Brain microvascular endothelial cell (primary cell): ENCODE data around the gene TMX3.

ENCODE experiments used
- DNase-seq: peaks from one replicate; pipeline ENCODE4 v3.0.0-alpha.2; 2020
- H3K27ac ChIP-seq: fragments of 250-450 bp; sonication (Bioruptor Pico); 2 replicates; pipeline ENCODE4 v1.5.1; 2020; ENCODE audit warnings: mild to moderate bottlenecking, moderate library complexity
- H3K27me3 ChIP-seq: fragments of 250-450 bp; sonication (Bioruptor Pico); replicated peaks from 2 replicates; pipeline ENCODE4 v1.5.1; 2020; ENCODE audit warnings: mild to moderate bottlenecking
- H3K36me3 ChIP-seq: fragments of 250-450 bp; sonication (Bioruptor Pico); replicated peaks from 2 replicates; pipeline ENCODE4 v1.5.1; 2020; ENCODE audit warnings: mild to moderate bottlenecking
- H3K4me3 ChIP-seq: 2 replicates; pipeline ENCODE4 v1.5.1; 2011; ENCODE audit warnings: low read depth, mild to moderate bottlenecking, control low read depth, low read length, moderate library complexity
- in situ Hi-C: cut with HindIII; loops from 2 replicates; pipeline ENCODE4 v1.10.0; 2017; ENCODE audit warnings: low sequenced_read_pairs, low pct_ligation_motif_present
- TF ChIP-seq, protein P1 (sequence below): IDR thresholded peaks from 2 replicates; pipeline ENCODE4 v1.5.1; 2011; ENCODE audit warnings: low read depth, mild to moderate bottlenecking, moderate library complexity, low read length, control low read depth, inconsistent platforms; ENCODE audit errors: missing control alignments

TMX3 gene

DNA sequence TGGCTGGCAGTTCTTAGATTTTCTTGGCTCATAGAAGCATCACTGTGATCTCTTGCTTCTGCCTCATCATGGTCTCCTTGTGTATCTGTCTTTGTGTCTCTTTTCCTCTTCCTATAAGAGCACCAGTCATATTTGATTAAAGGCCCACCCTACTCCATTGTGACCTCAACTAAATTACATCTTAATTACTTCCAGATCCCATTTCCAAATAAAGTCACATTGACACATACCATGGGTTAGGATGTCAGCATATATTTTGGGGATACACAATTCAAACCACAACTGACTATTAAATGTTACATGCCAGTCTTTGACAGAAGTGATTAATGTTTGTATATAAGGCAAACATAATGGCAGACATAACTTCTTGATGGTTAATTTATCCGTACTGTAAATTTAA, 27.3 kb upstream of the TMX3 start:
- Histone ChIP-seq H3K27me3 (no peaks in the 10 kb centered on the region), H3K27ac (no peak overlapping the region), H3K4me3 (no peak overlapping the region), H3K36me3 (no peaks in the 10 kb centered on the region)
- in situ Hi-C loops = no loop called here
- no peak for DNase-seq
- TF ChIP-seq, protein P1, sequence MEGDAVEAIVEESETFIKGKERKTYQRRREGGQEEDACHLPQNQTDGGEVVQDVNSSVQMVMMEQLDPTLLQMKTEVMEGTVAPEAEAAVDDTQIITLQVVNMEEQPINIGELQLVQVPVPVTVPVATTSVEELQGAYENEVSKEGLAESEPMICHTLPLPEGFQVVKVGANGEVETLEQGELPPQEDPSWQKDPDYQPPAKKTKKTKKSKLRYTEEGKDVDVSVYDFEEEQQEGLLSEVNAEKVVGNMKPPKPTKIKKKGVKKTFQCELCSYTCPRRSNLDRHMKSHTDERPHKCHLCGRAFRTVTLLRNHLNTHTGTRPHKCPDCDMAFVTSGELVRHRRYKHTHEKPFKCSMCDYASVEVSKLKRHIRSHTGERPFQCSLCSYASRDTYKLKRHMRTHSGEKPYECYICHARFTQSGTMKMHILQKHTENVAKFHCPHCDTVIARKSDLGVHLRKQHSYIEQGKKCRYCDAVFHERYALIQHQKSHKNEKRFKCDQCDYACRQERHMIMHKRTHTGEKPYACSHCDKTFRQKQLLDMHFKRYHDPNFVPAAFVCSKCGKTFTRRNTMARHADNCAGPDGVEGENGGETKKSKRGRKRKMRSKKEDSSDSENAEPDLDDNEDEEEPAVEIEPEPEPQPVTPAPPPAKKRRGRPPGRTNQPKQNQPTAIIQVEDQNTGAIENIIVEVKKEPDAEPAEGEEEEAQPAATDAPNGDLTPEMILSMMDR = no peak

DNA sequence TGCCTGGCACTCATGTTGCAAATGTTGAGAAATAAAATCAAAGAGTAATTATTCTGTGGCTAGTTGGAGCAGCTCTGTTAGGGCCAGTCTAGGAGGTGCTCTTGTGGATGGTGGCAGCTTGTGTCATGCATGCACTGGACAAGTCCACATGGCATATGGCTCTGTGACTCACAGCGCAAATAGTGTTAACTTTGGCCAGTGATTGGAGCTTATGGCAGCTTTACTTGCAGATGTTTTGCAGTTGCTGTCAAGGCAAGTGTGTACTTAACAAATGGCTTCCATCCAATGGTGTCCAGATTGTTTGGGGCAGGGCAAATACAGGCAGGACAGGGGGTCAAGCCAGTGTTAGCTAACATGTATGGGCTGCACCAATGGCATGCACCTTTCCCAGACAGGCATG, 26.1 kb upstream of the TMX3 start:
- no peaks in the 10 kb centered on the region for H3K36me3 ChIP-seq
- no peak overlapping the region for H3K27ac ChIP-seq
- DNase-seq = no peak
- TF ChIP-seq, protein P1 = no peak
- H3K27me3 ChIP-seq = no peaks in the 10 kb centered on the region
- H3K4me3 ChIP-seq = no peak overlapping the region
- in situ Hi-C loops = no loop called here

DNA sequence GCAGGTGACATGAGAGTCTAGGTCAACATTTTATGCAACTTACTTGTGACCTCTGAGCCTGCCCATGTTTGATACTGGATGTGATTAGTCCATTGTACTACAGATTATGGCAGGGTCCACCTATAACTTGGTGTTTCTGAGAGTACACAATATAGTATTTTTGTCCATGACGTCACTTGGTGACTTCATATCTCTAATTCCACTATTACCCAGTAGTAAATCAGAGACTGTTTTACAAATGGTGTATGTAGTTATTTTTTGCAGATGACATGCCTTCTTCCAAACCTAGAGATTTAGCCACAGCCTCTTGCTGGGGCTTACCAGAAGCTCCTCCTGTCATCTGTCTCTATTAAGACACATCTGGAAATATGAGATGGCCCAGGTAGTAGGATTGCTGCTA, 24.6 kb upstream of the TMX3 start:
- DNase-seq = no peak
- TF ChIP-seq, protein P1 = no peak
- Histone ChIP-seq H3K4me3 (no peak overlapping the region), H3K27me3 (no peaks in the 10 kb centered on the region), H3K36me3 (no peaks in the 10 kb centered on the region), H3K27ac (no peak overlapping the region)
- in situ Hi-C loops = no loop called here

DNA sequence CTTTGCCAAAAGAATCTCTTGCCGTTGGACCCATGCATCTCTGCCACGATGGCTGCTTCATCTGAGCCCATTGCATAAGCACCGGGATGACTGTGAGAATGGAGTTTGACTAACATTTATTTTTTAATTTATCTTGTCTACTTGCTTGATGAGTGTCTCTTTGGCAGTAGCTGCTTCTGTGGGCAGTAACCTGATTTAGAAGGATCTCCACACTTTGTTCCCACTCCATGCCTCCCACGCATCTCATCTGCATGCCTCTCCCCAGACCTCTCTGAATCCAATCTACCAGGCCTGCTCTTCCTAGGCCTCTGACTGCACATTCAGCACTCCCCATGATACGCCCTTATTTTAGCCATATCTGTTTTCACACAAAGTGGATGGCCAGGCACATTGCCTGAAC, 23.7 kb upstream of the TMX3 start:
- no peak for DNase-seq
- H3K36me3 ChIP-seq = no peaks in the 10 kb centered on the region
- in situ Hi-C loops = no loop called here
- TF ChIP-seq, protein P1 = no peak
- H3K27ac ChIP-seq = no peak overlapping the region
- H3K27me3 ChIP-seq = no peaks in the 10 kb centered on the region
- H3K4me3 ChIP-seq = no peak overlapping the region

DNA sequence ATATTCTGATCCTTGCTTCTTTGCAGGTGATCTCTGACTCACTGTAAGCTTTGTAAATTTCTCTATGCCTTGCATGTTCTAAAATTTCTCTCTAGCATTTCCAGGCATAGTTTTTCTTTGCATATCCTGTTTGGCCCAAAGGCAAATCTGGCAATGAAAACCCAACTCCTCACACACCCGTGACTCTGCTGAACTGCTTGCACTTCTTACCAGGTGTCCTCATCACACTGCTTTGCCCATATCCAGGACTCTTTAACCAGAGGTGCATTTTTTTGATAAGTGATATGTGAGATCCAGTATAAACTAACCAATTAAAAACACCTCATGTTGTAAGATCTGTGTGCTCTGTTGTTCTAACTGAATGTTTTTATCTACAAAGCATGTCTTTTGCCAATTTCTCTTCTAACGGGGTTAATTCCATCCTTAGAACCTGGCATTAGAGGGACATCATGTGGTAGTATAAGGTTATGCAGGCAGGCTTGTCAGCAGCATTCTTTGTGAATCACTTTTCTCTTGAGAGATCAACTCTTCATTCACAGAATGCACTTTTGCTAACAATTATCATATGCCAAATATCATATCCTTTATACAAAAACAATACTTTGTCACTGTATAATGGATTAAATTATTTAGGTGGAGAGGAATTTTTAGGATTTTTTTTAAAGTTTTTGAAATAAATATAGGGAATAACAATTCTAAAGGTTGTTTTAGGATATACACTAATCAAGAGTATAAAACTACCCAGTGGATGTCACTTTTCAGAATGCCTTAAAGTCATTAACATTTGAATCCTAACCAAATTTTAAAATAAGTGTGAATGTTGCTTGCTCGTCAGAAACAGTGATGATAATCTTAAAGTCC, 20.8 kb upstream of the TMX3 start:
- TF ChIP-seq, protein P1 = peak; percentile 79
- H3K36me3 ChIP-seq = no peaks in the 10 kb centered on the region
- peak; percentile 45 for DNase-seq
- no peak overlapping the region for H3K4me3 ChIP-seq
- in situ Hi-C loops = no loop called here
- no peaks in the 10 kb centered on the region for H3K27me3 ChIP-seq
- no peak overlapping the region for H3K27ac ChIP-seq

DNA sequence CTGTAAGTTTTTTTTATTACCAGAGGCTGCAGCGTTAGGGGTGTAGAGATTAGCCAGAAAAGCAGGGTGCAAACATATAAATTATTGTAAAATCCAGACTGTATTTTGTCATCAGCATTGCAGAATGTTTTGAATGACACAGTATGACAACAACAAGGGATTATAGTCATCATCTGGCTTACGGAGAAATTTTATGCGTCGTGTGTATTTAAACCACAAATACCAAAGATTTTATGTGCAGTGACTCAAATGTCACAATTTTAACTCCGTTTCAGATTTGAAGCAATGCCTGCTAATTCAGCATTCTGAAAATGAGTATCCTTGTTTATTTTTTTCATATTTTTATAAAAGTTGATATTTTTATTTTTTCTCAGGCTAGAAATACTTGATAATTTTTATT, 19.4 kb upstream of the TMX3 start:
- in situ Hi-C loops = no loop called here
- Histone ChIP-seq H3K4me3 (no peak overlapping the region), H3K27ac (no peak overlapping the region), H3K27me3 (no peaks in the 10 kb centered on the region), H3K36me3 (no peaks in the 10 kb centered on the region)
- TF ChIP-seq, protein P1 = no peak
- peak; percentile 14 for DNase-seq
